ENCODE data around the gene PFKM.

Gene PFKM

DNA sequence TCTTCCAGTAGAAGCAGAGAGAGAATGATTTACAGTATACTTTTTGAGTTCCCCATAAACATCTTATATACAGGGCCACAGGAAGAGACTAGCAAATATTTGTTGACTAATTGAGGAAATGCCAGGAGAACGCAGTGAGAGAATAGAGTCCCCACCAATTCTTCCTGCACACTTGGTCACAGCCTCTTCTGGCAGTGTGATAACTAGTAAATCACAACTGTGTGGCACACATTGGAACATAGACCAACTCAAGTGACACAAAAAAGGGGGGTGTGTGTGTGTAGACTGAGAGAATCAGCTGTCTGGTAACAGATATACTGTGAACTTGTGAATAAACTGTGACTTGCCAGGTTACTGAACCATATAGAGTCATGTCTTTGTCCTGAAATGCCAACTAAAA lies 10.2 kb downstream of the PFKM start:
- no peaks in the 10 kb centered on the region for H4K20me1 ChIP-seq (ENCODE audit: insufficient read depth, low read length)
- H3K79me2 ChIP-seq (ENCODE audit: insufficient read depth, low read length): no peaks in the 10 kb centered on the region
- H3K4me1 ChIP-seq (ENCODE audit: insufficient read depth, low read length, severe bottlenecking): no peaks in the 10 kb centered on the region
- H3K9ac ChIP-seq (ENCODE audit: low read length): no peak overlapping the region
- no peak overlapping the region for H2AFZ ChIP-seq (ENCODE audit: low read length)
- H3K9me2 ChIP-seq (ENCODE audit: low read depth, low read length): no peaks in the 10 kb centered on the region
- H3K27me3 ChIP-seq (ENCODE audit: insufficient read depth, low read length): no peaks in the 10 kb centered on the region
- no peak for TF ChIP-seq CTCF (IDR thresholded peaks at IDR 0.05; ENCODE audit: low read length)
- H3K9me3 ChIP-seq (ENCODE audit: low read length): no peaks in the 10 kb centered on the region
- H3F3A ChIP-seq (ENCODE audit: insufficient read depth, low read length): no peaks in the 10 kb centered on the region
- H3K36me3 ChIP-seq (ENCODE audit: insufficient read depth, low read length): peaks cover 87% of the 10 kb centered on the region
- no peak overlapping the region for H3K4me3 ChIP-seq (ENCODE audit: low read depth, low read length, poor library complexity, severe bottlenecking)
- H3K27ac ChIP-seq (ENCODE audit: low read depth, low read length, poor library complexity, severe bottlenecking): no peak overlapping the region
- H3K4me2 ChIP-seq (ENCODE audit: low read length): no peak overlapping the region

- H3K36me3 ChIP-seq (ENCODE audit: insufficient read depth, low read length): peaks cover 85% of the 10 kb centered on the region
- H3K79me2 ChIP-seq (ENCODE audit: insufficient read depth, low read length): no peaks in the 10 kb centered on the region
- H3K27me3 ChIP-seq (ENCODE audit: insufficient read depth, low read length): no peaks in the 10 kb centered on the region
- H3K4me1 ChIP-seq (ENCODE audit: insufficient read depth, low read length, severe bottlenecking): no peaks in the 10 kb centered on the region
- no peaks in the 10 kb centered on the region for H4K20me1 ChIP-seq (ENCODE audit: insufficient read depth, low read length)
- TF ChIP-seq CTCF (IDR thresholded peaks at IDR 0.05; ENCODE audit: low read length): no peak
- no peak overlapping the region for H3K27ac ChIP-seq (ENCODE audit: low read depth, low read length, poor library complexity, severe bottlenecking)
- H3K4me2 ChIP-seq (ENCODE audit: low read length): no peak overlapping the region
- H3K9me2 ChIP-seq (ENCODE audit: low read depth, low read length): no peaks in the 10 kb centered on the region
- H3F3A ChIP-seq (ENCODE audit: insufficient read depth, low read length): no peaks in the 10 kb centered on the region
- H3K9me3 ChIP-seq (ENCODE audit: low read length): no peaks in the 10 kb centered on the region
- H3K4me3 ChIP-seq (ENCODE audit: low read depth, low read length, poor library complexity, severe bottlenecking): no peak overlapping the region
- H3K9ac ChIP-seq (ENCODE audit: low read length): no peak overlapping the region
- no peak overlapping the region for H2AFZ ChIP-seq (ENCODE audit: low read length)
Measured at GRCh38 chr12:48131517-48131916, 12.4 kb downstream of the PFKM start.

GRCh38 chr12:48132826-48133225 lies 13.7 kb downstream of the PFKM start:
- Histone ChIP-seq H3K9me3 (ENCODE audit: low read length) (no peaks in the 10 kb centered on the region), H3K79me2 (ENCODE audit: insufficient read depth, low read length) (no peaks in the 10 kb centered on the region), H3K9me2 (ENCODE audit: low read depth, low read length) (no peaks in the 10 kb centered on the region), H4K20me1 (ENCODE audit: insufficient read depth, low read length) (no peaks in the 10 kb centered on the region), H3K27me3 (ENCODE audit: insufficient read depth, low read length) (no peaks in the 10 kb centered on the region), H3K27ac (ENCODE audit: low read depth, low read length, poor library complexity, severe bottlenecking) (no peak overlapping the region), H2AFZ (ENCODE audit: low read length) (no peak overlapping the region), H3K9ac (ENCODE audit: low read length) (no peak overlapping the region), H3F3A (ENCODE audit: insufficient read depth, low read length) (no peaks in the 10 kb centered on the region), H3K4me1 (ENCODE audit: insufficient read depth, low read length, severe bottlenecking) (no peaks in the 10 kb centered on the region), H3K4me3 (ENCODE audit: low read depth, low read length, poor library complexity, severe bottlenecking) (no peak overlapping the region), H3K4me2 (ENCODE audit: low read length) (no peak overlapping the region), H3K36me3 (ENCODE audit: insufficient read depth, low read length) (peaks cover 81% of the 10 kb centered on the region)
- TF ChIP-seq EZH2 (IDR thresholded peaks at IDR 0.05; ENCODE audit: borderline replicate concordance, low read length) (no peak), CTCF (IDR thresholded peaks at IDR 0.05; ENCODE audit: low read length) (no peak)
